Stimulated activated CD4-positive, alpha-beta T cell treated with anti-CD3 and anti-CD28 coated beads, Interleukin-15, amount 100 ng/mL, for 1 hour (primary cell): Measurements from ENCODE around the gene PRRT3.
A peak's percentile ranks its signal among the peaks of the same experiment; 100 is the strongest.
"Not testable (repeated sequence)": the region's sequence is repeated elsewhere in the genome, so short reads cannot be mapped to it uniquely, and the experiment has no call there.

Experiments used
- DNase-seq, 2 donors: peaks; one replicate each; pipeline ENCODE4 v3.0.0-alpha.2; 2020; ENCODE audit warnings: low read depth in 1 of 2, low spot score in 1 of 2

Gene PRRT3

GRCh38 chr3:9947025-9947995, 4.9 kb downstream of the PRRT3 start:
- DNase-seq, result no peak

GRCh38 chr3:9946112-9947024, 5.8 kb downstream of the PRRT3 start:
- DNase-seq, result peak; percentile 68 to 70

GRCh38 chr3:9945358-9945757, 6.8 kb downstream of the PRRT3 start:
- DNase-seq, result no peak

- no peak for DNase-seq
Observed at GRCh38 chr3:9944271-9944670, 7.9 kb downstream of the PRRT3 start.

GRCh38 chr3:9942934-9943690, 9.1 kb downstream of the PRRT3 start:
- DNase-seq, result no peak

GRCh38 chr3:9942164-9942563, 10.0 kb downstream of the PRRT3 start:
- DNase-seq, result no peak

GRCh38 chr3:9940746-9941145, 11.5 kb downstream of the PRRT3 start:
- no peak for DNase-seq

- DNase-seq, result not testable (repeated sequence)
Observed at GRCh38 chr3:9939906-9940305, 12.3 kb downstream of the PRRT3 start.

GRCh38 chr3:9938966-9939365, 13.2 kb downstream of the PRRT3 start:
- no peak for DNase-seq

- DNase-seq, result no peak
Observed at GRCh38 chr3:9937486-9938238, 14.5 kb downstream of the PRRT3 start.

GRCh38 chr3:9935966-9936510, 16.2 kb downstream of the PRRT3 start:
- no peak for DNase-seq

- no peak for DNase-seq
Observed at GRCh38 chr3:9934993-9935392, 17.2 kb downstream of the PRRT3 start.

- DNase-seq, result no peak
Observed at GRCh38 chr3:9934235-9934621, 18.0 kb downstream of the PRRT3 start.

GRCh38 chr3:9933561-9934234, 18.5 kb downstream of the PRRT3 start, which contains the start of gene CRELD1:
Gene CRELD1 (plus strand): TSS chr3:9933834. CDS start chr3:9934439, 605 bp downstream.
- DNase-seq, result peak; percentile 96

GRCh38 chr3:9932843-9933560, 19.2 kb downstream of the PRRT3 start:
- peak; percentile 75 to 84 for DNase-seq

- DNase-seq, result no peak
Observed at GRCh38 chr3:9932535-9932842, 19.7 kb downstream of the PRRT3 start.

- DNase-seq, result no peak
Observed at GRCh38 chr3:9930804-9931418, 21.3 kb downstream of the PRRT3 start.

GRCh38 chr3:9928158-9928557, 24.1 kb downstream of the PRRT3 start:
- no peak for DNase-seq
